HG03196 (cell line): ENCODE results near the gene PIK3C2G.

Experiments
- ATAC-seq: cut with Tn5 transposase; IDR thresholded peaks from one replicate; pipeline ENCODE4 v1.9.1; 2021; ENCODE audit not compliant: unreplicated experiment

PIK3C2G gene

GRCh38 chr12:18270958-18271460, 9.7 kb downstream of the PIK3C2G start:
- no peak for ATAC-seq

GRCh38 chr12:18275981-18276380, 14.7 kb downstream of the PIK3C2G start:
- no peak for ATAC-seq

- no peak for ATAC-seq
These were observed 15.9 kb downstream of the PIK3C2G start for GRCh38 chr12:18277196-18277595.

- no peak for ATAC-seq
These were observed 19.4 kb downstream of the PIK3C2G start for GRCh38 chr12:18280728-18281127.

GRCh38 chr12:18281941-18282340, 20.6 kb downstream of the PIK3C2G start:
- ATAC-seq, result no peak

GRCh38 chr12:18283831-18284230, 22.5 kb downstream of the PIK3C2G start:
- no peak for ATAC-seq

- ATAC-seq, result no peak
These were observed 23.1 kb downstream of the PIK3C2G start for GRCh38 chr12:18284386-18284785.

- no peak for ATAC-seq
These were observed 23.8 kb downstream of the PIK3C2G start for GRCh38 chr12:18285161-18285560.

- no peak for ATAC-seq
These were observed 29.1 kb downstream of the PIK3C2G start for GRCh38 chr12:18290386-18290785.

- no peak for ATAC-seq
These were observed 33.6 kb downstream of the PIK3C2G start for GRCh38 chr12:18294889-18295288.

GRCh38 chr12:18296201-18296908, 35.0 kb downstream of the PIK3C2G start:
- no peak for ATAC-seq

GRCh38 chr12:18296909-18297280, 35.6 kb downstream of the PIK3C2G start:
- no peak for ATAC-seq

- no peak for ATAC-seq
These were observed 36.6 kb downstream of the PIK3C2G start for GRCh38 chr12:18297902-18298301.

- no peak for ATAC-seq
These were observed 41.6 kb downstream of the PIK3C2G start for GRCh38 chr12:18302809-18303430.

- no peak for ATAC-seq
These were observed 43.3 kb downstream of the PIK3C2G start for GRCh38 chr12:18304609-18305008.

GRCh38 chr12:18306311-18306710, 45.0 kb downstream of the PIK3C2G start:
- no peak for ATAC-seq

GRCh38 chr12:18313306-18313705, 52.0 kb downstream of the PIK3C2G start:
- no peak for ATAC-seq

- ATAC-seq, result no peak
These were observed 58.8 kb downstream of the PIK3C2G start for GRCh38 chr12:18320036-18320617.

GRCh38 chr12:18320976-18321375, 59.7 kb downstream of the PIK3C2G start:
- ATAC-seq, result no peak

- no peak for ATAC-seq
These were observed 61.8 kb downstream of the PIK3C2G start for GRCh38 chr12:18323159-18323558.

- ATAC-seq, result no peak
These were observed 65.7 kb downstream of the PIK3C2G start for GRCh38 chr12:18327036-18327435.

- ATAC-seq, result no peak
These were observed 70.9 kb downstream of the PIK3C2G start for GRCh38 chr12:18332173-18332572.
